ENCODE measurements around the gene PRPSAP1. TPM values are rescaled to one million over a fixed set of nuclear protein-coding genes. Genes with fewer than 3 reads are reported as not detected.

PRPSAP1 gene
- total RNA-seq, 1 donor from 2014 or later, result 26.7 TPM

DNA sequence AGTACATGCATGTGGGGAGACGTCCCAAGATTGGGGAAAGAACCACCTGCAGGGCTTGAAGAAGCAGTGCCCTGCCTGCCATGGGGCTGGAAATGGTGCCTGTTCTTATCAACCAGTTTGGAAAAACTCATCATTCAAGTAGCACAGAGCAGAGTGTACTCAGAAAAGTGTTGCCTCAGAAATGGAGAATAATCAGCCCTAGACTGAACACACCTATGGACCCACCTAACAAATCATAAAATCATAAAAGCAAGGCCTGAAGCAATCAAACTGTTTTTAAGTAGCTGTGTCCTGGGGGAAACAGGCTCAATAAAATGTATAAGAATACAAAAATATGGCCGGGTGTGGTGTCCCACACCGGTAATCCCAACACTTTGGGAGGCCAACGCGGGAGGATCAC, 56.8 kb downstream of the PRPSAP1 start:
- H3K36me3 Mint-ChIP-seq (ENCODE audit: low read depth), result no peaks in the 10 kb centered on the region
- H3K27ac Mint-ChIP-seq, result no peak overlapping the region
- H3K9me3 Mint-ChIP-seq, result no peaks in the 10 kb centered on the region
- no peak for DNase-seq
- TF ChIP-seq, protein P1, sequence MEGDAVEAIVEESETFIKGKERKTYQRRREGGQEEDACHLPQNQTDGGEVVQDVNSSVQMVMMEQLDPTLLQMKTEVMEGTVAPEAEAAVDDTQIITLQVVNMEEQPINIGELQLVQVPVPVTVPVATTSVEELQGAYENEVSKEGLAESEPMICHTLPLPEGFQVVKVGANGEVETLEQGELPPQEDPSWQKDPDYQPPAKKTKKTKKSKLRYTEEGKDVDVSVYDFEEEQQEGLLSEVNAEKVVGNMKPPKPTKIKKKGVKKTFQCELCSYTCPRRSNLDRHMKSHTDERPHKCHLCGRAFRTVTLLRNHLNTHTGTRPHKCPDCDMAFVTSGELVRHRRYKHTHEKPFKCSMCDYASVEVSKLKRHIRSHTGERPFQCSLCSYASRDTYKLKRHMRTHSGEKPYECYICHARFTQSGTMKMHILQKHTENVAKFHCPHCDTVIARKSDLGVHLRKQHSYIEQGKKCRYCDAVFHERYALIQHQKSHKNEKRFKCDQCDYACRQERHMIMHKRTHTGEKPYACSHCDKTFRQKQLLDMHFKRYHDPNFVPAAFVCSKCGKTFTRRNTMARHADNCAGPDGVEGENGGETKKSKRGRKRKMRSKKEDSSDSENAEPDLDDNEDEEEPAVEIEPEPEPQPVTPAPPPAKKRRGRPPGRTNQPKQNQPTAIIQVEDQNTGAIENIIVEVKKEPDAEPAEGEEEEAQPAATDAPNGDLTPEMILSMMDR (IDR thresholded peaks at IDR 0.05), result no peak
- intact Hi-C loops (cut with micrococcal nuclease), result no loop called here
- H3K4me1 Mint-ChIP-seq, result peaks cover 3% of the 10 kb centered on the region
- no peaks in the 10 kb centered on the region for H3K27me3 Mint-ChIP-seq
- ChIA-PET CTCF (interaction anchor here (1.5 to 8.3 kb wide), 2 partner anchors 17 to 175 kb away, joined by 6 to 43 read pairs; no protein-coding TSS in a partner anchor), POLR2A (no interaction called here)
- ATAC-seq (ENCODE audit: low read depth), result no peak
- H3K4me3 Mint-ChIP-seq, result no peak overlapping the region

DNA sequence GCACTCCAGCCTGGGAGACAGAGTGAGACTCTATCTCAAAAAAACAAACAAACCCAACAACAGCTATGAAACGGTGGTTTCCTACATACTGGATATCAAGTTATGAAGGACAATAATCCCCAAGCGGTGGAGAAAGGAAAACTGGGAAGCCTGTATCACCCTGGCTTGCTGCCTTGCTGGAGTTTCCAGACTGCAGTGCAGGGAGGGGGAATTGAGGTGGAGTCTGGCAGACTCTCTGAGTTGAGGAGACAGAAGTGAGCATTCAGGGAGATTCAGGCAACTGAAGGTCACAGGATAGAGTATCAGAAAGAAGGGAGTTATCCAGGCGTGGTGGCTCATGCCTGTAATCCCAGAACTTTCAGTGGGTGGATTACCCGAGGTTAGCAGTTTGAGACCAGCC, 57.5 kb downstream of the PRPSAP1 start:
- Mint-ChIP-seq H3K27me3 (no peaks in the 10 kb centered on the region), H3K27ac (no peak overlapping the region), H3K4me3 (no peak overlapping the region), H3K4me1 (peaks cover 3% of the 10 kb centered on the region), H3K9me3 (no peaks in the 10 kb centered on the region), H3K36me3 (ENCODE audit: low read depth) (no peaks in the 10 kb centered on the region)
- intact Hi-C loops (cut with micrococcal nuclease), result no loop called here
- DNase-seq, result no peak
- ChIA-PET POLR2A (no interaction called here), CTCF (interaction anchor here (0.6 to 8.3 kb wide), 3 partner anchors 16 to 174 kb away, joined by 3 to 43 read pairs (median 6); no protein-coding TSS in a partner anchor)
- ATAC-seq (ENCODE audit: low read depth), result no peak
- TF ChIP-seq, protein P1 (IDR thresholded peaks at IDR 0.05), result no peak

DNA sequence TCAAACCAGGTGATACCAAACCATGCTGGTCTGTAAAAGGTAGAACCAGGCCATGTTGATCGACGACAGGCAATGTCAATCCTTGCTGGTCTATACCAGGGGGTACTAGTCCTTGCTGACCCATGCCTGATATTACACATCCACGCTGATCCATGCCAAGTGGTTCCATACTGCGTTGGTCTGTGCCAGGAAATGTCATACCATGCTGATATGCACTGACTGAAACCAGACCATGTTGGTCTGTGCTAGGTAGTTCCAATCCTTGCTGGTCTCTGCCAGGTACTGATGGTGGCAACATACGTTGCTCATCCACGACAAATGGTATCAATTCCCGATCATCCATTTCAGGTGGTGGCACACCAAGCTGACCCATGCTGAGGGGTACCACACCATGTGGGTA, 60.6 kb downstream of the PRPSAP1 start:
- Mint-ChIP-seq H3K27ac (no peak overlapping the region), H3K4me3 (no peak overlapping the region), H3K36me3 (ENCODE audit: low read depth) (no peaks in the 10 kb centered on the region), H3K27me3 (no peaks in the 10 kb centered on the region), H3K4me1 (no peaks in the 10 kb centered on the region), H3K9me3 (no peaks in the 10 kb centered on the region)
- DNase-seq, result no peak
- no peak for ATAC-seq (ENCODE audit: low read depth)
- ChIA-PET POLR2A (no interaction called here), CTCF (no interaction called here)
- TF ChIP-seq, protein P1 (IDR thresholded peaks at IDR 0.05), result no peak
- intact Hi-C loops (cut with micrococcal nuclease), result no loop called here

DNA sequence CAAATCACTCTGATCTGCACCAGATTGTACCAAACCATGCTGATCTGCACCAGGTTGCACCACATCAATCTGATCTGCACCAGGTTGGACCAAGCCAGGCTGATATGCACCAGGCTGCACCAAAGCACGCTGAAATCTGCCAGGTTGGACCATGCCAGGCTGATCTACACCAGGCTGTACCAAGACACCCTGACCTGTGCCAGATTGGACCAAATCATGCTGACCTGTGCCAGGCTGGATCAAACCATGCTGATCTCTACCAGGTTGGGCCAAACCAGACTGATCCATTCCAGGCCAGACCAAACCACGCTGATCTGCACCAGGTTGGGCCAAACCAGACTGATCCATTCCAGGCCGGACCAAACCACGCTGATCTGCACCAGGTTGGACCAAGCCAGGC, 61.1 kb downstream of the PRPSAP1 start:
- Mint-ChIP-seq H3K27me3 (no peaks in the 10 kb centered on the region), H3K27ac (no peak overlapping the region), H3K4me3 (no peak overlapping the region), H3K36me3 (ENCODE audit: low read depth) (no peaks in the 10 kb centered on the region), H3K4me1 (no peaks in the 10 kb centered on the region), H3K9me3 (no peaks in the 10 kb centered on the region)
- CTCF ChIA-PET, result no interaction called here
- DNase-seq (no peak), ATAC-seq (ENCODE audit: low read depth) (no peak)
- TF ChIP-seq, protein P1 (IDR thresholded peaks at IDR 0.05), result no peak
- POLR2A ChIA-PET, result no interaction called here
- intact Hi-C loops (cut with micrococcal nuclease), result no loop called here

DNA sequence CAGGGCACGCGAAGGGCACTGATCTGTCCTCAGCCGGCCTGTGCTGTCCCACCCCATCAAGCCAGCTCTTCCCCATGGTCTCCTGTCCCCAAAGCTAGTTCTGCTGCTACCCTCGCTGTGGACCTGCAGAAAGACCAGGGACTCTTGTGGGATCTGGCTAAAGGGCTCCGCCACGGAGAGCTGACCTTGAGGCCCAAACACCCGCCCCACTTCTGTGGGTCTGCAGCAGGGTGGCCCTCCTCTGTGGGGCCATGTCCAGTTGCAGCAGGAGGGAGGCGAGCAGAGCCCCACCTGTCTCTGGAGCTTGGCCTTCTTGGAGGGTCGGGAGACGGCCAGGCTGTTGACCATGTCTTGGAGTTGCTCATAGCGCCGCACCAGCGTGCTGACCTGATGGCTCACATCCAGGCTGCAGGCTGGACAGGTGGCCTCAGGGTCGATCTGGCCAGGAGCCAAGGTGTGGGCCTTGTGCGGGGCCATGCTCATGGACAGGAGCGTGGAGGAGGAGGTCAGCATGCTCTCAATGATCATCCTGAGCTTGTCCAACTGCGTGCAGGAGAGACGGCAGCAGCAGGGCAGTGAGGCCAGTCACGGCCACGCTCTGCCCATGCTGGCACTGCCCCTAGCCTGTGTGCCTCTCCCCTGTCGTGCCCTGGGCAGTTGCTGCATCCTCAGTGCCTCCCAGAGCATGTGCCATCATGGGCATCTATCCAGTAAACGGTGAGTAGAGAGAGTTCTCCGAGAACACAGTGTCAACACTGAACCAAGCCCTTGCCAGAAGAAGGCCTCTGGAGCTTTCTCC, 71.9 kb downstream of the PRPSAP1 start:
- no peak for DNase-seq
- TF ChIP-seq, protein P1 (IDR thresholded peaks at IDR 0.05), result no peak
- Mint-ChIP-seq H3K27me3 (no peaks in the 10 kb centered on the region), H3K36me3 (ENCODE audit: low read depth) (no peaks in the 10 kb centered on the region), H3K27ac (no peak overlapping the region), H3K4me3 (no peak overlapping the region), H3K9me3 (no peaks in the 10 kb centered on the region), H3K4me1 (peaks cover 9% of the 10 kb centered on the region)
- intact Hi-C loops (cut with micrococcal nuclease), result no loop called here
- ChIA-PET POLR2A (interaction anchor here (0.5 to 14.6 kb wide), 4 partner anchors 10 to 160 kb away, joined by 7 to 462 read pairs (median 38); partner anchors contain the start of gene UBALD2), CTCF (interaction anchor here (0.6 to 6.7 kb wide), 7 partner anchors 16 to 267 kb away, joined by 3 to 228 read pairs (median 33); partner anchors contain the start of gene EXOC7)
- ATAC-seq (ENCODE audit: low read depth), result no peak
